ENCODE results near the gene DLG2. TPM values are rescaled to one million over a fixed set of nuclear protein-coding genes. Genes with fewer than 3 reads are reported as not detected.

DLG2 gene
- total and polyA plus RNA-seq, 4 donors, result 0.30 to 5.5 (median 0.68) TPM

DNA sequence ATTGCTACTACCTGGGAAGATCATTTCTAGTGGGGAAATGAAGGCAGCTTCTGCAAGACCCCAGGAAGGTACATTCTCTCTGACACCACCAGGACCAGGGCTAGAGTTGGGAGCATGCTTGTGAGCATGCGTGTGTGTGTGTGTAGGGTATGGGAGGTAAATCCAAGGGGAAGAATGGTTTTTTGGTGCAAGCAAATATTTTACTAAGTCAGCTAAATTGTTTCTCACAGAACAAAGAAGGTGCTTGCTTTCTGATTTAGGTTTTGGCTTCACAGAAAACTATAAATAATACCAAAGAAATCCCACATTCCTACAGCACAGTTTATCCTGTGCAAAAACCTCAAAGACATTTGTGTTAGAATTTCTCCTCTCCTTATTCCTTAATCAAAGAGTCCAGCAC is 1996.9 kb downstream of the DLG2 start:
- no peaks in the 10 kb centered on the region for H3K36me3 ChIP-seq (ENCODE audit: control insufficient read depth in 4 of 4, insufficient read depth in 3 of 4, low read depth in 1 of 4, low read length in 3 of 4)
- H3K9me3 ChIP-seq (ENCODE audit: control insufficient read depth in 4 of 4, low read length in 3 of 4), result no peaks in the 10 kb centered on the region
- no peaks in the 10 kb centered on the region for H3K4me1 ChIP-seq (ENCODE audit: control insufficient read depth in 4 of 4, insufficient read depth in 4 of 4, low read length in 3 of 4)
- TF ChIP-seq TAF1 (conservative IDR thresholded peaks at IDR 0.05) (no peak), FOXA1 (IDR thresholded peaks at IDR 0.05) (no peak), FOXA2 (IDR thresholded peaks at IDR 0.05) (no peak)
- H3K9ac ChIP-seq (ENCODE audit: low read depth in 1 of 2, low read length in 2 of 2), result no peak overlapping the region
- no peak for DNase-seq (ENCODE audit: low spot score)
- H3K4me3 ChIP-seq (ENCODE audit: low read depth in 1 of 3, low read length in 3 of 3), result no peak overlapping the region
- 95% methylated on average over 1 of the region's 1 CpG for WGBS
- H3K27ac ChIP-seq (ENCODE audit: low read depth in 1 of 2, low read length in 2 of 2), result no peak overlapping the region
- no peaks in the 10 kb centered on the region for H3K27me3 ChIP-seq (ENCODE audit: control insufficient read depth in 4 of 4, insufficient read depth in 4 of 4, low read length in 3 of 4)

GRCh38 chr11:83629775-83630174 is 1997.4 kb downstream of the DLG2 start:
- Histone ChIP-seq H3K27me3 (ENCODE audit: control insufficient read depth in 4 of 4, insufficient read depth in 4 of 4, low read length in 3 of 4) (no peaks in the 10 kb centered on the region), H3K4me3 (ENCODE audit: low read depth in 1 of 3, low read length in 3 of 3) (no peak overlapping the region), H3K9me3 (ENCODE audit: control insufficient read depth in 4 of 4, low read length in 3 of 4) (no peaks in the 10 kb centered on the region), H3K9ac (ENCODE audit: low read depth in 1 of 2, low read length in 2 of 2) (no peak overlapping the region), H3K36me3 (ENCODE audit: control insufficient read depth in 4 of 4, insufficient read depth in 3 of 4, low read depth in 1 of 4, low read length in 3 of 4) (no peaks in the 10 kb centered on the region), H3K27ac (ENCODE audit: low read depth in 1 of 2, low read length in 2 of 2) (no peak overlapping the region), H3K4me1 (ENCODE audit: control insufficient read depth in 4 of 4, insufficient read depth in 4 of 4, low read length in 3 of 4) (no peaks in the 10 kb centered on the region)
- DNase-seq (ENCODE audit: low spot score), result no peak
- TF ChIP-seq NR2F2 (IDR thresholded peaks at IDR 0.05) (no peak), SP1 (IDR thresholded peaks at IDR 0.05) (no peak), JUND (IDR thresholded peaks at IDR 0.05) (no peak), REST (IDR thresholded peaks at IDR 0.05) (no peak), GABPA (IDR thresholded peaks at IDR 0.05 in 1 of 2, conservative IDR thresholded peaks at IDR 0.05 in 1 of 2) (no peak), TAF1 (conservative IDR thresholded peaks at IDR 0.05) (no peak), RAD21 (IDR thresholded peaks at IDR 0.05) (no peak), FOXA2 (IDR thresholded peaks at IDR 0.05) (no peak), FOXA1 (IDR thresholded peaks at IDR 0.05) (no peak), MAX (IDR thresholded peaks at IDR 0.05) (no peak), EGR1 (IDR thresholded peaks at IDR 0.05; ENCODE audit: low read depth in 2 of 2) (no peak), HNF4A (conservative IDR thresholded peaks at IDR 0.05) (no peak), ZBTB33 (IDR thresholded peaks at IDR 0.05) (no peak), RXRA (IDR thresholded peaks at IDR 0.05) (no peak), HNF4G (IDR thresholded peaks at IDR 0.05) (no peak), YY1 (IDR thresholded peaks at IDR 0.05) (no peak), ATF3 (IDR thresholded peaks at IDR 0.05) (no peak)
- TF ChIP-seq, protein P1, sequence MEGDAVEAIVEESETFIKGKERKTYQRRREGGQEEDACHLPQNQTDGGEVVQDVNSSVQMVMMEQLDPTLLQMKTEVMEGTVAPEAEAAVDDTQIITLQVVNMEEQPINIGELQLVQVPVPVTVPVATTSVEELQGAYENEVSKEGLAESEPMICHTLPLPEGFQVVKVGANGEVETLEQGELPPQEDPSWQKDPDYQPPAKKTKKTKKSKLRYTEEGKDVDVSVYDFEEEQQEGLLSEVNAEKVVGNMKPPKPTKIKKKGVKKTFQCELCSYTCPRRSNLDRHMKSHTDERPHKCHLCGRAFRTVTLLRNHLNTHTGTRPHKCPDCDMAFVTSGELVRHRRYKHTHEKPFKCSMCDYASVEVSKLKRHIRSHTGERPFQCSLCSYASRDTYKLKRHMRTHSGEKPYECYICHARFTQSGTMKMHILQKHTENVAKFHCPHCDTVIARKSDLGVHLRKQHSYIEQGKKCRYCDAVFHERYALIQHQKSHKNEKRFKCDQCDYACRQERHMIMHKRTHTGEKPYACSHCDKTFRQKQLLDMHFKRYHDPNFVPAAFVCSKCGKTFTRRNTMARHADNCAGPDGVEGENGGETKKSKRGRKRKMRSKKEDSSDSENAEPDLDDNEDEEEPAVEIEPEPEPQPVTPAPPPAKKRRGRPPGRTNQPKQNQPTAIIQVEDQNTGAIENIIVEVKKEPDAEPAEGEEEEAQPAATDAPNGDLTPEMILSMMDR (IDR thresholded peaks at IDR 0.05; ENCODE audit: low read depth, low read length, missing input control), result no peak
- WGBS, result 77% methylated on average over 2 of the region's 2 CpGs
